Keratinocyte (primary cell): ENCODE measurements around the gene ZMYM2. TPM values are rescaled to one million over a fixed set of nuclear protein-coding genes. Genes with fewer than 3 reads are reported as not detected.

Experiments
- DNase-seq: peaks from one replicate; pipeline ENCODE4 v3.0.0-alpha.2; 2011; ENCODE audit warnings: low read depth, missing footprints, low spot score
- FAIRE-seq: peaks from 2 replicates; lab custom pipeline; 2011; peaks lifted over from hg19 to GRCh38; lab: Jason Lieb, UNC
- H2AFZ ChIP-seq: 2 replicates; pipeline ENCODE4 v1.6.0; 2012; ENCODE audit warnings: low read length, control low read depth, inconsistent platforms; ENCODE audit not compliant: control insufficient read depth
- H3K27ac ChIP-seq: 2 replicates; pipeline ENCODE4 v1.5.1; 2011; ENCODE audit warnings: low read length; ENCODE audit not compliant: control insufficient read depth, insufficient read depth
- H3K27me3 ChIP-seq: 3 replicates; pipeline ENCODE4 v1.6.0; 2011; ENCODE audit warnings: low read length; ENCODE audit not compliant: control insufficient read depth, insufficient read depth; ENCODE audit errors: extremely low read depth
- H3K36me3 ChIP-seq, 2 experiments: 2 replicates in 1 of 2; 3 replicates in 1 of 2; pipeline ENCODE4 v1.5.1; 2011; ENCODE audit warnings: low read length in 2 of 2, mild to moderate bottlenecking in 1 of 2; ENCODE audit not compliant: control insufficient read depth in 2 of 2, insufficient read depth in 2 of 2; ENCODE audit errors: extremely low read depth in 1 of 2
- H3K4me1 ChIP-seq: 3 replicates; pipeline ENCODE4 v1.5.1; 2011; ENCODE audit warnings: low read length; ENCODE audit not compliant: control insufficient read depth, insufficient read depth; ENCODE audit errors: extremely low read depth
- H3K4me2 ChIP-seq: 3 replicates; pipeline ENCODE4 v1.6.0; 2011; ENCODE audit warnings: low read depth, low read length; ENCODE audit not compliant: control insufficient read depth, insufficient read depth; ENCODE audit errors: extremely low read depth
- H3K4me3 ChIP-seq, 3 experiments: fragments of 200-600 bp in 1 of 3; sonication (generic) in 1 of 3; 2 replicates in 2 of 3; 3 replicates in 1 of 3; pipeline ENCODE4 v1.5.1; 2011 to 2016; ENCODE audit warnings: low read length in 3 of 3, mild to moderate bottlenecking in 3 of 3, control low read depth in 2 of 3, inconsistent platforms in 1 of 3, low read depth in 1 of 3, mixed read lengths in 1 of 3, mixed run types in 1 of 3, moderate library complexity in 1 of 3; ENCODE audit not compliant: control insufficient read depth in 2 of 3, insufficient read depth in 2 of 3; ENCODE audit errors: extremely low read depth in 1 of 3
- H3K79me2 ChIP-seq: 2 replicates; pipeline ENCODE4 v1.6.0; 2012; ENCODE audit warnings: low read length; ENCODE audit not compliant: control insufficient read depth, insufficient read depth
- H3K9ac ChIP-seq: 3 replicates; pipeline ENCODE4 v1.6.0; 2011; ENCODE audit warnings: low read length; ENCODE audit not compliant: control insufficient read depth, insufficient read depth; ENCODE audit errors: extremely low read depth
- H3K9me1 ChIP-seq: 3 replicates; pipeline ENCODE4 v1.6.0; 2011; ENCODE audit warnings: low read length; ENCODE audit not compliant: control insufficient read depth, insufficient read depth; ENCODE audit errors: extremely low read depth
- H3K9me3 ChIP-seq: 2 replicates; pipeline ENCODE4 v1.5.1; 2012; ENCODE audit warnings: low read depth, low read length; ENCODE audit not compliant: control insufficient read depth
- H4K20me1 ChIP-seq: 3 replicates; pipeline ENCODE4 v1.6.0; 2011; ENCODE audit warnings: low read length; ENCODE audit not compliant: control insufficient read depth, insufficient read depth; ENCODE audit errors: extremely low read depth
- EZH2 ChIP-seq: IDR thresholded peaks from one replicate; pipeline ENCODE4 v1.6.1; 2012; ENCODE audit warnings: inconsistent platforms, mild to moderate bottlenecking, low read length, moderate library complexity
- dilution Hi-C: fragments of 300-500 bp; cut with MboI; formaldehyde crosslinking; loops from one replicate; pipeline ENCODE4 v1.7.0; 2020; ENCODE audit warnings: low sequenced_read_pairs; ENCODE audit not compliant: extremely low pct_ligation_motif_present
- polyA plus RNA-seq, 5 experiments: library from polyadenylated mRNA; depleted of rRNA in 3 of 5; stranded (reverse) in 3 of 5; stranded (forward) in 1 of 5; unstranded in 1 of 5; fragments of >200 nt; gene quantifications; 1 replicate in 1 of 5; 2 replicates in 3 of 5; 3 replicates in 1 of 5; pipeline versions ENCODE4 v1.2.1 to v1.2.3, GENCODE V29; 2011 to 2012; ENCODE audit warnings: missing spikeins in 2 of 5, low read depth in 1 of 5, low replicate concordance in 1 of 5
- TF ChIP-seq, protein P1 (sequence below), 3 experiments: IDR thresholded peaks in 1 of 3; conservative IDR thresholded peaks in 1 of 3; optimal IDR thresholded peaks in 1 of 3; 2 replicates in 2 of 3; 3 replicates in 1 of 3; pipeline versions ENCODE3 to v1.5.1; 2011; ENCODE audit warnings: low read length in 3 of 3, mild to moderate bottlenecking in 3 of 3, moderate library complexity in 2 of 3, control low read depth in 1 of 3, inconsistent platforms in 1 of 3; ENCODE audit not compliant: insufficient read depth in 2 of 3; ENCODE audit errors: extremely low read depth in 1 of 3

The ZMYM2 gene
- polyA plus RNA-seq, 1 donor (not counting 4 experiments of a cell fraction or from before 2014, with no cell fraction given), result 51.3 TPM

GRCh38 chr13:20124303-20124702 is 165.8 kb downstream of the ZMYM2 start:
- Histone ChIP-seq H3K4me3 (no peak overlapping the region), H3K4me1 (peaks cover 11% of the 10 kb centered on the region)
- no peak for FAIRE-seq

DNA sequence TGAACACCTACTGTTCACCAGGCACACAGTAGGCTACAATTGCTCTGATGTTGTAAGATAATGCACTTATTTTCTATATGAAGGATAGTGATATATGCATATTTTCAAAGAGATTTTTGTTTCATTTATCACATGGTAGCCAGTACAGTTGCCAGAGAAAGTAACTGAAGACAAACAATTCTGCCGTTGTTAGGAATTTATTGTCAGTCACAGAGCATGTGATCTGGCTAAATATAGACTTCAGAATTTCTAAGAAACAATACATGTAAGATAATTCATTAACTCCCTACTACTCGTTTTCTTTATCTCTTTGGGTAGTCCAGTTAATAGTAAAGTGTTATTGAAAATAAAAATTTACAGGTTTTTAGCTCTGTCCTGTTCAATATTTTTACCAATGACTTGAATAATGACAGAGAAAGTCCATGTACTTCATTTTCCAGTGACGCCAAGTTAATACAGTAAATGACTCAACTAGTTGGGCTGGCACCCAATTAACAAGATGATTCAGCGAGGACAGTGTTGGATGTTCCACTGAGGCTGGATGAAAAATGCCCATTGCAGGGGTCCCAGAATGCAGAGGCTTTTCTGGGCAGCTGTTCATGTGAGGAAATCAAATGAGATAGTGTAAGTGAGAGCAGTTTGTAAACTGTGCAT is 166.7 kb downstream of the ZMYM2 start:
- Histone ChIP-seq H3K36me3 (no peaks in the 10 kb centered on the region), H3K9me3 (no peaks in the 10 kb centered on the region), H4K20me1 (no peaks in the 10 kb centered on the region), H3K4me2 (no peak overlapping the region), H3K27me3 (peaks cover 19% of the 10 kb centered on the region), H2AFZ (no peak overlapping the region), H3K9ac (no peak overlapping the region), H3K27ac (no peak overlapping the region), H3K4me3 (no peak overlapping the region), H3K9me1 (no peaks in the 10 kb centered on the region), H3K4me1 (peaks cover 11% of the 10 kb centered on the region), H3K79me2 (no peaks in the 10 kb centered on the region)
- dilution Hi-C loops, result no loop called here
- DNase-seq, result no peak
- FAIRE-seq, result peak; percentile 9
- TF ChIP-seq, protein P1, sequence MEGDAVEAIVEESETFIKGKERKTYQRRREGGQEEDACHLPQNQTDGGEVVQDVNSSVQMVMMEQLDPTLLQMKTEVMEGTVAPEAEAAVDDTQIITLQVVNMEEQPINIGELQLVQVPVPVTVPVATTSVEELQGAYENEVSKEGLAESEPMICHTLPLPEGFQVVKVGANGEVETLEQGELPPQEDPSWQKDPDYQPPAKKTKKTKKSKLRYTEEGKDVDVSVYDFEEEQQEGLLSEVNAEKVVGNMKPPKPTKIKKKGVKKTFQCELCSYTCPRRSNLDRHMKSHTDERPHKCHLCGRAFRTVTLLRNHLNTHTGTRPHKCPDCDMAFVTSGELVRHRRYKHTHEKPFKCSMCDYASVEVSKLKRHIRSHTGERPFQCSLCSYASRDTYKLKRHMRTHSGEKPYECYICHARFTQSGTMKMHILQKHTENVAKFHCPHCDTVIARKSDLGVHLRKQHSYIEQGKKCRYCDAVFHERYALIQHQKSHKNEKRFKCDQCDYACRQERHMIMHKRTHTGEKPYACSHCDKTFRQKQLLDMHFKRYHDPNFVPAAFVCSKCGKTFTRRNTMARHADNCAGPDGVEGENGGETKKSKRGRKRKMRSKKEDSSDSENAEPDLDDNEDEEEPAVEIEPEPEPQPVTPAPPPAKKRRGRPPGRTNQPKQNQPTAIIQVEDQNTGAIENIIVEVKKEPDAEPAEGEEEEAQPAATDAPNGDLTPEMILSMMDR (optimal IDR thresholded peaks at IDR 0.05 in 1 of 3, IDR thresholded peaks at IDR 0.05 in 1 of 3, conservative IDR thresholded peaks at IDR 0.05 in 1 of 3; ENCODE audit: extremely low read depth in 1 of 3, insufficient read depth in 2 of 3, low read length in 3 of 3), result no peak
- no peak for TF ChIP-seq EZH2

More at GRCh38 chr13:20124303-20124702, 165.8 kb downstream of the ZMYM2 start:
- no peaks in the 10 kb centered on the region for H3K9me1 ChIP-seq
- no peak overlapping the region for H3K27ac ChIP-seq
- H3K27me3 ChIP-seq, result peaks cover 19% of the 10 kb centered on the region
- TF ChIP-seq, protein P1 (optimal IDR thresholded peaks at IDR 0.05 in 1 of 3, IDR thresholded peaks at IDR 0.05 in 1 of 3, conservative IDR thresholded peaks at IDR 0.05 in 1 of 3; ENCODE audit: extremely low read depth in 1 of 3, insufficient read depth in 2 of 3, low read length in 3 of 3), result no peak
- no peak for TF ChIP-seq EZH2
- H3K79me2 ChIP-seq, result no peaks in the 10 kb centered on the region
- no peaks in the 10 kb centered on the region for H3K9me3 ChIP-seq
- no peak for DNase-seq
- H3K9ac ChIP-seq, result no peak overlapping the region
- H4K20me1 ChIP-seq, result no peaks in the 10 kb centered on the region
- no peak overlapping the region for H3K4me2 ChIP-seq
- dilution Hi-C loops, result no loop called here
- H3K36me3 ChIP-seq, result no peaks in the 10 kb centered on the region
- no peak overlapping the region for H2AFZ ChIP-seq
